ENCODE measurements around the gene WNK1.

Gene WNK1

DNA sequence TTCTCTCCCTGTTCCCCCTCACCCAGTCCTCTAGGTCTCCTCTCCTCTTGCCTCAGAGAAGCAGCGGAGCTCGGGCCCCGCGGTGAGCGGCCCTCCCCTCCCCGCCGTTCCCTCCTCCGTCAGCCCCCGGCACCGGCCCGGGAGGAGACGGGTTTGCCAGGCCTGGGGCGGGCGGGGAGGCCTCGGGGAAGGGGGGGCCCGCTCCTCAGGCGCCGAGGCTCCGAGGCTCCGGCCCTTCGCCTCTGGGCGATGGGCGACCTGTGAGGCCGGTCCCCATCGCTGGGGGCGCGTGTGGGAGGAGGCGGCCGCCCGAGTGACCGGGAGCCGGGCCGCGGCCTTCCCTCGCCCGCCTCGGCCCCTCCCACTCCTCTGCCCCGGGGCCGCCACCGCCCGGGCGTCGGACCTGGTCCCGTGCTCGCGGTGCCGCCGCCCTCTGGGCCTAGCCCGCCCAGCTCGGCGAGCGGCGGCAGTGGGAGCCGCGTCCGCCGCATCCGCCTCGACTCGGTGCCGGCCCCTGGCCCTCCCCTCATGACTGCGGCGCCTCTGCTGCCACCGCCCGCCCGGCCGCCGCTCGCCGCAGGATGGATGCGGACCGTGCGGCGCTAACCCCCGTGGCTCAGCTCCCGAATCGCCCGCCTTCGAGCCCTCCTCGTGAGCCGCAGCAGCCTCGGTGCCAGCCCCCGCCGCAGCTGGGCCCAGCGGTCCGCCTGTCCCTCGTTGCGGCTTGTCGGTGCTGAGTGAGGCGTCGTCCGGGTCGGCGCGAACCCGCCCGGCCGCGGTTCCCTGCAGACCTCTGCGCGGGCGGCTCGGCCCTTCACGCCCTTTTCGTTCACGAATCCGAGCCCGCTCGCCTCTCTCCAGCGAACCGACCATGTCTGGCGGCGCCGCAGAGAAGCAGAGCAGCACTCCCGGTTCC, 574 bp downstream of the WNK1 start:
- H3K36me3 Mint-ChIP-seq (ENCODE audit: insufficient read depth) = peaks cover 29% of the 10 kb centered on the region
- peak overlapping the region in 1 of 2 donors; percentile 96 for H3K27ac Mint-ChIP-seq
- H3K4me1 Mint-ChIP-seq (ENCODE audit: low read depth in 2 of 2) = peaks cover 21 to 31% of the 10 kb centered on the region in 2 donors
- ATAC-seq (replicated peaks) (peak; percentile 24), DNase-seq (peak; percentile 25 to 42 (median 40))
- no peaks in the 10 kb centered on the region for H3K9me3 Mint-ChIP-seq
- H3K27me3 Mint-ChIP-seq = no peaks in the 10 kb centered on the region
- H3K4me3 Mint-ChIP-seq = peak overlapping the region in 1 of 2 donors; percentile 91

DNA sequence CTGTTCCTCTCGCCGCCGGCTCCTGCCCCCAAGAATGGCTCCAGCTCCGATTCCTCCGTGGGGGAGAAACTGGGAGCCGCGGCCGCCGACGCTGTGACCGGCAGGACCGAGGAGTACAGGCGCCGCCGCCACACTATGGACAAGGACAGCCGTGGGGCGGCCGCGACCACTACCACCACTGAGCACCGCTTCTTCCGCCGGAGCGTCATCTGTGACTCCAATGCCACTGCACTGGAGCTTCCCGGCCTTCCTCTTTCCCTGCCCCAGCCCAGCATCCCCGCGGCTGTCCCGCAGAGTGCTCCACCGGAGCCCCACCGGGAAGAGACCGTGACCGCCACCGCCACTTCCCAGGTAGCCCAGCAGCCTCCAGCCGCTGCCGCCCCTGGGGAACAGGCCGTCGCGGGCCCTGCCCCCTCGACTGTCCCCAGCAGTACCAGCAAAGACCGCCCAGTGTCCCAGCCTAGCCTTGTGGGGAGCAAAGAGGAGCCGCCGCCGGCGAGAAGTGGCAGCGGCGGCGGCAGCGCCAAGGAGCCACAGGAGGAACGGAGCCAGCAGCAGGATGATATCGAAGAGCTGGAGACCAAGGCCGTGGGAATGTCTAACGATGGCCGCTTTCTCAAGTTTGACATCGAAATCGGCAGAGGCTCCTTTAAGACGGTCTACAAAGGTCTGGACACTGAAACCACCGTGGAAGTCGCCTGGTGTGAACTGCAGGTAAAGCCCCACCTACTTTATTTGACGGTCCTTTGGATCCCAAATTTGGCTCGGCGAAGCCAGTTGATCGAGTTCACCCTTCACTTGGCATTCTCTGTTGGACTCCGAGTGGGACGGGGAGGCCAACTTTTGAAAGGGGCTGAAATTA, 1.5 kb downstream of the WNK1 start:
- DNase-seq (peak; percentile 38 to 56 (median 41)), ATAC-seq (replicated peaks) (peak; percentile 16)
- peaks cover 29% of the 10 kb centered on the region for H3K36me3 Mint-ChIP-seq (ENCODE audit: insufficient read depth)
- no peaks in the 10 kb centered on the region for H3K27me3 Mint-ChIP-seq
- peaks cover 21 to 31% of the 10 kb centered on the region in 2 donors for H3K4me1 Mint-ChIP-seq (ENCODE audit: low read depth in 2 of 2)
- peak overlapping the region in 1 of 2 donors; percentile 96 for H3K27ac Mint-ChIP-seq
- peak overlapping the region in 1 of 2 donors; percentile 91 for H3K4me3 Mint-ChIP-seq
- H3K9me3 Mint-ChIP-seq = no peaks in the 10 kb centered on the region

DNA sequence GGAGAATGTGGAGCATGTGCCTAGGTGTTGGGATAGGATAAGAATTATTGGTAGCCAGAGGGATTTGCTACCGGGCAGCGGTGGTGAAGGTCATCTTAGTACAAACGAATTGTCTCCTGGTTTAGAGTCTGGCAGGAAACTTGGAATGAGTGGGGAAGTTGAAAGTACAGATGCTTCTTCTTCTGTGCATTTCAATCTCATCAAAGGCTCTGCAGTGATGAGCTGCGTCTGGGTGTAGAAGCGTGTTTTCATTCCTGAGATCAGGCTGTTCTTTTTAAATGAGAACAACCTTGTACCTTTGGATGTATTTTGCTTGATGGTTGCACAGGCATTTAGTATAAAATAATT, 2.1 kb downstream of the WNK1 start:
- Mint-ChIP-seq H3K27ac (peak overlapping the region in 1 of 2 donors; percentile 96), H3K4me3 (peak overlapping the region in 1 of 2 donors; percentile 91), H3K4me1 (ENCODE audit: low read depth in 2 of 2) (peaks cover 21 to 29% of the 10 kb centered on the region in 2 donors), H3K36me3 (ENCODE audit: insufficient read depth) (peaks cover 29% of the 10 kb centered on the region), H3K9me3 (no peaks in the 10 kb centered on the region), H3K27me3 (no peaks in the 10 kb centered on the region)
- no peak for ATAC-seq (replicated peaks)
- DNase-seq = no peak

DNA sequence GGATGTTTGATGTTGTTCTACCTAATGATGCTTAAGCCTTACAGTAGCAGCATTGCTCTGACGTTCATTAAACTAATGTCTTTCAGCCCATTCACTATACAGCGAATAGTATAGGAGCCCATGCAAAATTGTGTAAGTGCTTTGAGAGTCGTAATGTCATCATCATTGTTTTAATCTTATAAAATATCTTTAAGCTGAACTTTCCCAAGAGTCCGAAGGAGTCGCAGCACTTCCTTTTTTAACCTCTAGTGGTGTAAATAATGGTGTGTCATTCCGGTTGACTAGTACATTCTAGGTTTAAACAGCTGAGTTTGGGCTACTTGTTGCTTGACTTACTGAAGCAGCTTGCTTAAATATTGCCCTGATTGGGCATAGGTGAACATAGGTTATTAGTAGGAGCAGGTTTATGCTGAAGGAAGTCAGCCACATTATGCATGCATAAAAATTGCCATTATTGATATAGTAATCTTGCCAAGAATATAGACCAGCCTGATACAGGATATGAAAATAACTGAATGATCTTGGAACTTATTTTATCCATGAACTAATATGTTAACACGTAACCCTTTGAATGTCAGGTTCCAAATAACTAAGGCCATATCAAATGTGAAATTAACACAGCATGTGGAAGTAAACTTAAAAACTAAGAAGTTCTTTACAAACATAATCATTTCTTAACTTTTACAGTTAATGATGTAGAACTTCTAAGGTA, 2.6 kb downstream of the WNK1 start:
- Mint-ChIP-seq H3K4me3 (peak overlapping the region in 1 of 2 donors; percentile 91), H3K27me3 (no peaks in the 10 kb centered on the region), H3K9me3 (no peaks in the 10 kb centered on the region), H3K36me3 (ENCODE audit: insufficient read depth) (peaks cover 29% of the 10 kb centered on the region), H3K4me1 (ENCODE audit: low read depth in 2 of 2) (peaks cover 17 to 23% of the 10 kb centered on the region in 2 donors), H3K27ac (peak overlapping the region in 1 of 2 donors; percentile 96)
- DNase-seq (peak in 2 of 3 experiments; percentile 18 to 33), ATAC-seq (replicated peaks) (peak; percentile 9)

DNA sequence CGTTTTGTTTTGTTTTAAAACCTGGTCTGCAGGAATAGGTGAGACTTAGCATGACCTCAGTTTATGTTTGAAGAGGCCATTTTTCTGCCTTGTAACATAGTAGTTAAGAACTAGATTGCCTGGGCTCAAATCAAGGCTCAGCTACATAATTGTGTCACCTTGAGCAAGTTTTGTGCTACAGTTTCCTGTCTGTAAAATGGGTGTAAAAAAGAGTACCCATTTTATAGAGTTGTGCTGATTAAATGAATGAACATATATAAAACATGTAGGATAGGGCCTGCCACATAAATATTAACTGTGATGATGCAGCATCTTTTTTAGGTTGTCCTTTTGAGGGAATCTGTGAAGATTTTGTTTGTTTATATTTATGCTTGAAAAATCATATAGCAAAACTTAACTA, 7.2 kb downstream of the WNK1 start:
- Mint-ChIP-seq H3K9me3 (no peaks in the 10 kb centered on the region), H3K36me3 (ENCODE audit: insufficient read depth) (peaks cover 23% of the 10 kb centered on the region), H3K4me3 (peak overlapping the region; percentile 12 to 63), H3K4me1 (ENCODE audit: low read depth in 2 of 2) (peaks cover 16 to 30% of the 10 kb centered on the region in 2 donors), H3K27me3 (no peaks in the 10 kb centered on the region), H3K27ac (peak overlapping the region in 1 of 2 donors; percentile 41)
- ATAC-seq (replicated peaks) = no peak
- no peak for DNase-seq

DNA sequence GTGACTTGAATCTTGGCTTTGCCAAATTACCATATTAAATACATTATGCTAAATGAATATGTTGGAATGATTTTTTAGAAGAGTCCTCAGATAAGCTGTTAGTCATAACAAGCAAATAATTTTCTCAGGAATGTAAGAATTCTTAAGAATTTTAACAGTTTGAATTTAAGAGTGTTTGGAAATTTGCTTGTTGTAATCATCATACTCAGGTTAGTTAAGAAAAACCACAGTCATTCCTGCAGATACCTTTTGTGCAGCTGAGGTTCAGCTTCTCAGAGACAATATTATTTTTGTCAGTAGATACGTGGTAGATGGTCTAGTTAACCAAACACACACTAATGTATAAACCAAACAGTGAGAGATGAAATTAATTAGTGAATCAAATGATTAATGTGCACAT, 8.9 kb downstream of the WNK1 start:
- Mint-ChIP-seq H3K4me1 (ENCODE audit: low read depth in 2 of 2) (peaks cover 17 to 38% of the 10 kb centered on the region in 2 donors), H3K27ac (peak overlapping the region in 1 of 2 donors; percentile 81), H3K27me3 (no peaks in the 10 kb centered on the region), H3K4me3 (peak overlapping the region in 1 of 2 donors; percentile 47), H3K36me3 (ENCODE audit: insufficient read depth) (peaks cover 14% of the 10 kb centered on the region), H3K9me3 (no peaks in the 10 kb centered on the region)
- ATAC-seq (replicated peaks) = no peak
- DNase-seq = no peak

DNA sequence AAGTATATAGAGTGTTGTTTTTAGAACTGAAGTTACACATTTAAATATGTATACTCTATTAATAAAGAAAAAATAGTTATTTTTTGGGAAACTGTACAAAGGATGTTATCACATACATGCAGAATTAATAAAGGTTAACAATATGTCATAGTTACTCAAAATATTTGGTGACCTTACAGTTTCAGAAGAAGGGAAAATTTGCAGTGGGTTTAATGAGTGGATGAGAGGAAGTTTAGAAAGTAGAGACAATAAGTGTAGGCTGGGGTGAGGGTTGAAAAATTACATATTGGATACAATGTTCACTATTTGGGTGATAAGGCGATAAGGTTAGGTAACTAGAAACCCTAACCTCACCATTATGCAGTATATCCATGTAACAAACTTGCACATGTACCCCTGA, 13.5 kb downstream of the WNK1 start:
- Mint-ChIP-seq H3K4me3 (peak overlapping the region in 1 of 2 donors; percentile 61), H3K36me3 (ENCODE audit: insufficient read depth) (peaks cover 17% of the 10 kb centered on the region), H3K27me3 (no peaks in the 10 kb centered on the region), H3K4me1 (ENCODE audit: low read depth in 2 of 2) (peaks cover 37 to 65% of the 10 kb centered on the region in 2 donors), H3K9me3 (no peaks in the 10 kb centered on the region), H3K27ac (peak overlapping the region in 1 of 2 donors; percentile 12)
- ATAC-seq (replicated peaks) = no peak
- DNase-seq = no peak

DNA sequence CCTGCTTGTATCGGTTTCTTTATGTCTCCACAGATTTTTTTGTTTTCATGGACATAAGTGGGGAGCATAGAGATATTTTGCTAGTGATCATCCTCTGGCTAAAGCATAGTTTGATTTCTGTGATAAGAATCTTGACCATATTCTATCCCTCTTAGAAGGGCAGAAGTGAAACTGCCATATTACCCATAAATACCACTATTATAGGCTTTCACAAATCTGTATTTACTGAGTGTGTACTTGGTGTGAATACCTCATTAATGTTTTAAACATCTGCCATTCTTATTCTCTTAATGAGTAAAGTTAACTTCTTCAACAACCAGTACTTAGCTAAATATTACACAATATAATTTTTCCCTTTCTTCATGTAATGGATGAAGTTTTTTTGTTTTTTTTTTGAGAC, 16.1 kb downstream of the WNK1 start:
- peak overlapping the region; percentile 21 to 61 for H3K4me3 Mint-ChIP-seq

DNA sequence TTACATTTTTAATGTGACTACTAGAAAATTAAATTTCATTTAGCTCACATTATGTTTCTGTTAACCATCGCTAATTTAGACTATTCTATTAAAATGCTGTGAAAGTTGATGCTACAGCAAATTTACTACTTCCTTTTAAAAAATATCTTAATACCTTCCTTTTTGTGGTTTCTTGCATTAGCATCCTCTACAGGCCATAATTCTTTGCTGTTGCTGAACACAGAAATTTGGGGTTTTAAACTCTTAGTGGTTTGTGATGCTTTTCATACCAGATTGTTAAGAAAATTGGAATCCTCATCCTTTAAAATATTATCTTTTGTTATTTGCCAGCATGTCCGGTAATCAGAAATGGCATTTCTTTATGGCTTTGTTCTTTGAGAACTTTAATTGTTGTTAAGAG, 18.1 kb downstream of the WNK1 start:
- Mint-ChIP-seq H3K9me3 (no peaks in the 10 kb centered on the region), H3K27ac (peak overlapping the region in 1 of 2 donors; percentile 60), H3K27me3 (no peaks in the 10 kb centered on the region), H3K36me3 (ENCODE audit: insufficient read depth) (peaks cover 18% of the 10 kb centered on the region), H3K4me3 (peak overlapping the region in 1 of 2 donors; percentile 61), H3K4me1 (ENCODE audit: low read depth in 2 of 2) (peaks cover 41 to 60% of the 10 kb centered on the region in 2 donors)
- ATAC-seq (replicated peaks) (peak; percentile 54), DNase-seq (no peak)

More for the DNA sequence above, 16.1 kb downstream of the WNK1 start:
- ATAC-seq (replicated peaks) = no peak
- peaks cover 19% of the 10 kb centered on the region for H3K36me3 Mint-ChIP-seq (ENCODE audit: insufficient read depth)
- DNase-seq = no peak
- H3K9me3 Mint-ChIP-seq = no peaks in the 10 kb centered on the region
- H3K27ac Mint-ChIP-seq = peak overlapping the region; percentile 84 to 86
- peaks cover 39 to 56% of the 10 kb centered on the region in 2 donors for H3K4me1 Mint-ChIP-seq (ENCODE audit: low read depth in 2 of 2)
- H3K27me3 Mint-ChIP-seq = no peaks in the 10 kb centered on the region

DNA sequence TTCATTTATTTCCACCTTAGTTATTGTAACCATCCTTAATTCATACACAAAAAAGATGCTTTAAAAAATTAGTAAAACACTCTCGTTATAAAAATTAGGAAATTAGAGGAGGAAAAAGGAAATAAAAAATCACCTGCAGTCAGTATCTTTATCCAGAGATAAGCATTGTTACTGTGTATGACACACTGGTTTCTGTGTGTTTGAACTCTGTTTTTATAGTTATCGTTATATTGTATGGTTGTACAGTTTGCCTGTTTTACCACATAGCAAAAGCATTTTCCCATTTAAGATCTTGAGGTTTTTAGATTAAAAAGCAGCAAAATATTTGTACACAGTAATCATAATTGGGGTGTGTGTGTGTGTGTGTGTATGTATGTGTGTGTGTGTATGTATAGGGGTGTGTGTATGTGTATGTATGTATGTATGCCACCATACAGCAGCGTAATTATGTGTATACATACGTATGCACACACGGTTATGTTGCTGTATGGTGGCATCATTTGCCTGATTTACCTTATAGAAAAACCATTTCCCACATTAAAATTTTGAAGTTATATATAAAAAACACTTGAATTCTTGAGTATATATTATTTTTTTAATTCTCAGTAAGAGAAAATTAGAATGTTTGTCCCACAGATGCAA, 19.8 kb downstream of the WNK1 start:
- DNase-seq = no peak
- no peaks in the 10 kb centered on the region for H3K9me3 Mint-ChIP-seq
- peaks cover 16% of the 10 kb centered on the region for H3K36me3 Mint-ChIP-seq (ENCODE audit: insufficient read depth)
- peak overlapping the region in 1 of 2 donors; percentile 61 for H3K4me3 Mint-ChIP-seq
- peaks cover 49 to 61% of the 10 kb centered on the region in 2 donors for H3K4me1 Mint-ChIP-seq (ENCODE audit: low read depth in 2 of 2)
- no peak for ATAC-seq (replicated peaks)
- no peaks in the 10 kb centered on the region for H3K27me3 Mint-ChIP-seq
- peak overlapping the region in 1 of 2 donors; percentile 78 for H3K27ac Mint-ChIP-seq

DNA sequence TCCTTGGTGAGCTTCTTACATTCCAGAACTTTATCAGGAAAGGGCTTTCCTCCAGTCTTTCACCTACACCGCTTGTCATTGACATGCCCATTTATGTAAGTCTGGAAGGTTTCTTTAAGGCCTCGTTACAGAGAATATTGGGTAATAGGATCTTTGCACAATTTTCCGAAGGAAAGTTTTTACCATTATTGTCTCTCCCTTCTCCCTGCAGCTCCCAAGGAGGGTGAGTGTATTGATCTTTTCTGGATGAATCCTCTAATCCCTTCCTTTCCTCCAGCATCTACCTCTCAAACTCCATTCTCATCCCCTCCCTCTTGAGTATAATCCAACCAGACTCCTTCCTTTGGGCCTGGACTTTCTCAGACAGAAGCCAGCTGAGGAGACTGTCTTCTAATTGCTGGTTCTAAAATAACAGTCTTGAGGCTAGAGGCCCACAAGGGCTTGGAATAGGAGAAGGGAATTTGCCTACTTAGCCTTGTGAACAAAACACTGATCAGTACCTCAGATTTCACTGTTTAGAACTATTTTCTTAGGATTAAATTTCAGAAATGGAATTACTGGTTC, 21.8 kb downstream of the WNK1 start:
- H3K4me1 Mint-ChIP-seq (ENCODE audit: low read depth in 2 of 2) = peaks cover 46 to 56% of the 10 kb centered on the region in 2 donors
- ATAC-seq (replicated peaks) (no peak), DNase-seq (no peak)
- peak overlapping the region in 1 of 2 donors; percentile 47 for H3K4me3 Mint-ChIP-seq
- H3K27me3 Mint-ChIP-seq = no peaks in the 10 kb centered on the region
- peak overlapping the region; percentile 11 to 96 for H3K27ac Mint-ChIP-seq
- no peaks in the 10 kb centered on the region for H3K9me3 Mint-ChIP-seq
- H3K36me3 Mint-ChIP-seq (ENCODE audit: insufficient read depth) = peaks cover 22% of the 10 kb centered on the region
